B cell (primary cell): ENCODE results near the gene ASMTL. TPM values are rescaled to one million over a fixed set of nuclear protein-coding genes. Genes with fewer than 3 reads are reported as not detected.

Experiments
- ATAC-seq: fragments of 200-7000 bp; cut with Tn5 transposase; one replicate; pipeline ENCODE4 v1.10.0; 2021; ENCODE audit warnings: low read depth, mild to moderate bottlenecking, moderate number of reproducible peaks, moderate library complexity
- CTCF ChIA-PET: fragments of 350-600 bp; sonication (Branson Sonifier 250); formaldehyde crosslinking; loops from one replicate; lab custom pipeline; 2021; ENCODE audit warnings: antibody characterized with exemption, inconsistent platforms; lab: Charles Lee
- POLR2A ChIA-PET: fragments of 350-600 bp; sonication (Branson Sonifier 250); formaldehyde crosslinking; loops from one replicate; lab custom pipeline; 2021; ENCODE audit warnings: antibody characterized with exemption; lab: Charles Lee
- DNase-seq: peaks from one replicate; pipeline ENCODE4 v3.0.0; 2013
- H2AFZ ChIP-seq: 2 replicates; pipeline ENCODE4 v1.6.1; 2012; ENCODE audit warnings: mild to moderate bottlenecking, low read depth, low read length; ENCODE audit not compliant: insufficient read depth, poor library complexity, severe bottlenecking
- H3K27ac ChIP-seq, 2 donors: 1 replicate in 1 of 2; 2 replicates in 1 of 2; pipeline ENCODE4 v1.5.1; 2012 to 2013; ENCODE audit warnings: low read length in 2 of 2, mild to moderate bottlenecking in 2 of 2, moderate library complexity in 1 of 2
- H3K27me3 ChIP-seq, 4 experiments: fragments of 200-600 bp in 1 of 4; sonication (generic) in 1 of 4; replicated peaks in 1 of 4; 1 replicate in 2 of 4; 2 replicates in 2 of 4; pipeline versions ENCODE4 v1.6.1 to v1.7.0; 2013 to 2016; ENCODE audit warnings: low read length in 3 of 4, mild to moderate bottlenecking in 2 of 4, mixed read lengths in 1 of 4, moderate library complexity in 1 of 4; ENCODE audit not compliant: insufficient read depth in 4 of 4, control insufficient read depth in 3 of 4; ENCODE audit errors: control extremely low read depth in 1 of 4
- H3K36me3 ChIP-seq, 2 experiments: replicated peaks in 1 of 2; 1 replicate in 1 of 2; 2 replicates in 1 of 2; pipeline versions ENCODE4 v1.6.1 to v1.7.1; 2013; ENCODE audit warnings: low read length in 1 of 2; ENCODE audit not compliant: insufficient read depth in 2 of 2, control insufficient read depth in 1 of 2; ENCODE audit errors: control extremely low read depth in 1 of 2, extremely low read depth in 1 of 2
- H3K4me1 ChIP-seq, 2 donors: fragments of 200-600 bp in 1 of 2; sonication (generic) in 1 of 2; 1 replicate in 1 of 2; 2 replicates in 1 of 2; pipeline versions ENCODE4 v1.5.1 to v1.6.1; 2013 to 2017; ENCODE audit warnings: low read length in 2 of 2; ENCODE audit not compliant: control insufficient read depth in 2 of 2, insufficient read depth in 2 of 2
- H3K4me2 ChIP-seq: replicated peaks from 2 replicates; pipeline ENCODE3; 2012; ENCODE audit warnings: mild to moderate bottlenecking, low read depth, low read length; ENCODE audit not compliant: poor library complexity, severe bottlenecking
- H3K4me3 ChIP-seq, 5 experiments: fragments of 200-600 bp in 1 of 5; sonication (generic) in 1 of 5; 1 replicate in 3 of 5; 2 replicates in 2 of 5; pipeline versions ENCODE4 v1.5.1 to v1.7.0; 2011 to 2016; ENCODE audit warnings: low read length in 4 of 5, mild to moderate bottlenecking in 4 of 5, low read depth in 2 of 5, control low read depth in 1 of 5, moderate library complexity in 1 of 5; ENCODE audit not compliant: insufficient read depth in 1 of 5; ENCODE audit errors: control extremely low read depth in 1 of 5, extremely low read depth in 1 of 5
- H3K79me2 ChIP-seq: fragments of 200-600 bp; sonication (generic); one replicate; pipeline ENCODE4 v1.6.0; 2016; ENCODE audit warnings: low read length; ENCODE audit not compliant: control insufficient read depth, insufficient read depth
- H3K9ac ChIP-seq: fragments of 200-600 bp; sonication (generic); 2 replicates; pipeline ENCODE4 v1.6.1; 2017; ENCODE audit warnings: mild to moderate bottlenecking, low read length, moderate library complexity
- H3K9me3 ChIP-seq, 3 donors: one replicate each; pipeline versions ENCODE4 v1.6.1 to v1.7.1; 2013; ENCODE audit warnings: low read length in 2 of 3; ENCODE audit not compliant: control insufficient read depth in 2 of 3, insufficient read depth in 1 of 3; ENCODE audit errors: control extremely low read depth in 1 of 3
- H4K20me1 ChIP-seq: 2 replicates; pipeline ENCODE4 v1.6.0; 2012; ENCODE audit warnings: mild to moderate bottlenecking, low read length; ENCODE audit not compliant: insufficient read depth, control insufficient read depth, poor library complexity, severe bottlenecking
- H3K27ac Mint-ChIP-seq: one replicate; pipeline ENCODE4 v1.8.0; 2021; ENCODE audit warnings: mixed read lengths
- H3K27me3 Mint-ChIP-seq: one replicate; pipeline ENCODE4 v1.8.0; 2021; ENCODE audit warnings: mixed read lengths
- H3K4me1 Mint-ChIP-seq: one replicate; pipeline ENCODE4 v1.8.0; 2021; ENCODE audit warnings: mixed read lengths
- H3K4me3 Mint-ChIP-seq: one replicate; pipeline ENCODE4 v1.8.0; 2021; ENCODE audit warnings: mixed read lengths
- H3K9me3 Mint-ChIP-seq: one replicate; pipeline ENCODE4 v1.8.0; 2022; ENCODE audit warnings: mixed read lengths; ENCODE audit not compliant: insufficient read depth
- EZH2 ChIP-seq: IDR thresholded peaks from 2 replicates; pipeline ENCODE4 v1.6.1; 2012; ENCODE audit warnings: borderline replicate concordance, low read depth, mild to moderate bottlenecking, moderate library complexity, low read length; ENCODE audit not compliant: insufficient read depth, poor library complexity, severe bottlenecking
- WGBS: methylation state at CpG from one replicate; pipeline ENCODE4 v1.1.5; 2013; ENCODE audit warnings: missing lambda C conversion rate; ENCODE audit not compliant: insufficient coverage; 5-methylcytosine and 5-hydroxymethylcytosine counted together
- intact Hi-C: fragments of 100-400 bp; cut with micrococcal nuclease; formaldehyde crosslinking; loops from one replicate; pipeline ENCODE4 v1.10.0; 2022
- polyA plus RNA-seq: library from polyadenylated mRNA; depleted of rRNA; stranded (reverse); fragments of >200 nt; gene quantifications from 2 replicates; pipeline ENCODE4 v1.2.3, GENCODE V29; 2012
- total RNA-seq, 2 donors: library from RNA; stranded (reverse); fragments of 120-200 nt in 1 of 2; gene quantifications; 1 replicate in 1 of 2; 2 replicates in 1 of 2; pipeline versions ENCODE4 v1.2.3 to v1.2.4, GENCODE V29; 2013 to 2022
- TF ChIP-seq, protein P1 (sequence below): fragments of 200-600 bp; IDR thresholded peaks from one replicate; pipeline ENCODE4 v1.8.0; 2022; ENCODE audit warnings: antibody characterized with exemption, mild to moderate bottlenecking

ASMTL gene
- total and polyA plus RNA-seq, 2 donors (not counting 1 experiment from before 2014, with no cell fraction given) = 33.3 to 52.9 TPM

DNA sequence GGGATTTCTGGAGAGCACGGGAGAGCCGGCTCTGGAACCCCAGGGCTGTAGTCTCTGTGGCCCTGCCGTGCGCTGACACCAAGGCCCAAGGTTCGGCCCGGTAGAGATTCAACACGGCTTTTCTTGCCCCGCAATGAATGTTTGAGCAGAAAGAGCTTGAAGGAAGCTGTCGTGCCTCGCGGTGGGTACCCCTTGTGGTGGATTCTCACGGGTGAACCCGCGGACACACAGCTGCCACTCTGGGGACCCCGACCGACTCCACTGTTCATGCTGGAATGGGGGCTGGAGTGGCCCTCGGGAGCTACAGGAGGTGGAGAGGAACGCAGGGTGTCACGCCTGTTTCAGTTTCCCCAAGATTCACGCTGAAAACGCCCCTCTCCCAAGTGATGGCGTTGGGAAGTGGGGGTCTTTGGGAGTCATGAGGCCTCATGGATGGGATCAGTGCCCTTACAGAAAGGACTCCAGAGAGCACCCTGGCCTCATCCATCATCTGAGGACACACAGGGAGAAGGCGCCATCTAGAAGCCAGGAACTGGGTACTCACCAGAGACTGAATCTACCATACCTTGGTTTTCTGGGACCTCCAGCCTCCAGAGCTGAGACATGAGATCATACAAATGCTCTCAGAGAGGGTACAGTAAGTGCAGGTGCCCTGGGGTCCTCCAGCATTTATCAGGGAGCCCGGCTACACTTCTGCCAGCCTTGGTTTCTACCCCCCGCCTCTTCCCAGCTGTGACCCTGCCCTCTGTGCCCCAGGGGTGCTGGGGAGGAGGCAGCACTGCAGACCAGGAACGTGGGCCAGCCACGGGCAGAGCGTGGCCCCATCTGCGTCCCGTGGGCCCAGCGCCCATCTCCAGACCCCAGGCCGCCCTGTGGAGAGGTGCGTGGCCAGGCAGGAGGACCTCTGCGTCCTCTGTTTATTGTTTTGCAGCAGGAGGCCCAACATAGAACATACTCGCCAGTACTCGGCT is 67.2 kb downstream of the ASMTL start:
- WGBS = 96% methylated on average over 33 of the region's 36 CpGs
- peaks cover 59% of the 10 kb centered on the region for H4K20me1 ChIP-seq
- no peak overlapping the region for H3K27ac ChIP-seq
- ATAC-seq = peak; percentile 13
- ChIA-PET POLR2A (no interaction called here), CTCF (no interaction called here)
- H3K79me2 ChIP-seq = peaks cover 37% of the 10 kb centered on the region
- DNase-seq = no peak
- H3K4me2 ChIP-seq = no peak overlapping the region
- H3K4me1 Mint-ChIP-seq = peaks cover 19% of the 10 kb centered on the region
- H3K27me3 ChIP-seq = no peaks in the 10 kb centered on the region
- H3K36me3 ChIP-seq = peaks cover 2 to 70% of the 10 kb centered on the region in 2 experiments
- H3K9me3 ChIP-seq = peaks cover 0 to 20% (median 0%) of the 10 kb centered on the region in 3 donors
- no peaks in the 10 kb centered on the region for H3K27me3 Mint-ChIP-seq
- peaks cover 4 to 8% of the 10 kb centered on the region in 2 donors for H3K4me1 ChIP-seq
- H3K9me3 Mint-ChIP-seq = no peaks in the 10 kb centered on the region
- no peak overlapping the region for H2AFZ ChIP-seq
- no peak for TF ChIP-seq EZH2
- TF ChIP-seq, protein P1, sequence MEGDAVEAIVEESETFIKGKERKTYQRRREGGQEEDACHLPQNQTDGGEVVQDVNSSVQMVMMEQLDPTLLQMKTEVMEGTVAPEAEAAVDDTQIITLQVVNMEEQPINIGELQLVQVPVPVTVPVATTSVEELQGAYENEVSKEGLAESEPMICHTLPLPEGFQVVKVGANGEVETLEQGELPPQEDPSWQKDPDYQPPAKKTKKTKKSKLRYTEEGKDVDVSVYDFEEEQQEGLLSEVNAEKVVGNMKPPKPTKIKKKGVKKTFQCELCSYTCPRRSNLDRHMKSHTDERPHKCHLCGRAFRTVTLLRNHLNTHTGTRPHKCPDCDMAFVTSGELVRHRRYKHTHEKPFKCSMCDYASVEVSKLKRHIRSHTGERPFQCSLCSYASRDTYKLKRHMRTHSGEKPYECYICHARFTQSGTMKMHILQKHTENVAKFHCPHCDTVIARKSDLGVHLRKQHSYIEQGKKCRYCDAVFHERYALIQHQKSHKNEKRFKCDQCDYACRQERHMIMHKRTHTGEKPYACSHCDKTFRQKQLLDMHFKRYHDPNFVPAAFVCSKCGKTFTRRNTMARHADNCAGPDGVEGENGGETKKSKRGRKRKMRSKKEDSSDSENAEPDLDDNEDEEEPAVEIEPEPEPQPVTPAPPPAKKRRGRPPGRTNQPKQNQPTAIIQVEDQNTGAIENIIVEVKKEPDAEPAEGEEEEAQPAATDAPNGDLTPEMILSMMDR = no peak
- H3K9ac ChIP-seq = no peak overlapping the region
- intact Hi-C loops = no loop called here
- H3K4me3 ChIP-seq = no peak overlapping the region
- no peak overlapping the region for H3K27ac Mint-ChIP-seq
- no peak overlapping the region for H3K4me3 Mint-ChIP-seq
